GM12872 (cell line): Measurements from ENCODE around the gene PLEKHG4B.

Experiments
- CTCF ChIP-seq: IDR thresholded peaks from 3 replicates; pipeline ENCODE4 v1.5.1; 2011; ENCODE audit warnings: low read depth, mild to moderate bottlenecking, low read length, moderate library complexity; ENCODE audit not compliant: insufficient read depth

Gene PLEKHG4B

GRCh38 chr5:54175-54730 lies 37.7 kb upstream of the PLEKHG4B start:
- no peak for TF ChIP-seq CTCF

- TF ChIP-seq CTCF, result no peak
Measured at GRCh38 chr5:54876-55569, 36.9 kb upstream of the PLEKHG4B start.

GRCh38 chr5:56561-57290 lies 35.2 kb upstream of the PLEKHG4B start:
- TF ChIP-seq CTCF, result no peak

GRCh38 chr5:70440-70839 lies 21.5 kb upstream of the PLEKHG4B start:
- TF ChIP-seq CTCF, result no peak

GRCh38 chr5:73768-74502 lies 18.0 kb upstream of the PLEKHG4B start:
- no peak for TF ChIP-seq CTCF

GRCh38 chr5:74503-75109 lies 17.4 kb upstream of the PLEKHG4B start:
- TF ChIP-seq CTCF, result no peak
